WTC11 (cell line): ENCODE data around the gene UBE2F. TPM values are rescaled to one million over a fixed set of nuclear protein-coding genes. Genes with fewer than 3 reads are reported as not detected.

Experiments
- ATAC-seq: fragments of 200-7000 bp; cut with Tn5 transposase; 2 replicates; pipeline ENCODE4 v1.10.0; 2021; ENCODE audit warnings: mild to moderate bottlenecking, moderate library complexity
- CTCF ChIA-PET: fragments of 300-600 bp; sonication (Branson Sonifier 250); formaldehyde crosslinking; loops from one replicate; lab custom pipeline; 2021; ENCODE audit warnings: antibody characterized with exemption; lab: Charles Lee
- POLR2A ChIA-PET: fragments of 350-600 bp; sonication (Branson Sonifier 250); formaldehyde crosslinking; loops from one replicate; lab custom pipeline; 2021; ENCODE audit warnings: antibody characterized with exemption; lab: Charles Lee
- DNase-seq: peaks from one replicate; pipeline ENCODE4 v3.0.0; 2021; ENCODE audit warnings: low spot score
- H3K27ac Mint-ChIP-seq: 2 replicates; pipeline ENCODE4 v1.8.0; 2021; ENCODE audit warnings: mixed read lengths
- H3K27me3 Mint-ChIP-seq: 2 replicates; pipeline ENCODE4 v1.8.0; 2021; ENCODE audit warnings: low read depth, mild to moderate bottlenecking, moderate library complexity, mixed read lengths
- H3K36me3 Mint-ChIP-seq: 2 replicates; pipeline ENCODE4 v1.8.0; 2021; ENCODE audit warnings: mixed read lengths
- H3K4me1 Mint-ChIP-seq: 2 replicates; pipeline ENCODE4 v1.8.0; 2022; ENCODE audit warnings: mixed read lengths
- H3K4me3 Mint-ChIP-seq: 2 replicates; pipeline ENCODE4 v1.8.0; 2021; ENCODE audit warnings: mild to moderate bottlenecking, moderate library complexity, mixed read lengths
- H3K9me3 Mint-ChIP-seq: 2 replicates; pipeline ENCODE4 v1.8.0; 2021; ENCODE audit warnings: mixed read lengths
- ARID4B ChIP-seq: sonication (generic); formaldehyde crosslinking; IDR thresholded peaks from 2 replicates; pipeline ENCODE4 v1.8.0; 2023; ENCODE audit warnings: missing genetic modification reagents, mild to moderate bottlenecking, borderline replicate concordance
- ATF2 ChIP-seq: sonication (generic); formaldehyde crosslinking; IDR thresholded peaks from 2 replicates; pipeline ENCODE4 v1.8.1; 2022; ENCODE audit warnings: low read depth, missing genetic modification reagents, borderline replicate concordance
- CBFB ChIP-seq: sonication (generic); formaldehyde crosslinking; IDR thresholded peaks from 2 replicates; pipeline ENCODE4 v1.8.1; 2022; ENCODE audit warnings: mild to moderate bottlenecking, low read depth, missing genetic modification reagents
- E2F5 ChIP-seq: sonication (generic); formaldehyde crosslinking; IDR thresholded peaks from 2 replicates; pipeline ENCODE4 v1.8.1; 2022; ENCODE audit warnings: mild to moderate bottlenecking, moderate library complexity, missing genetic modification reagents
- ETV6 ChIP-seq: sonication (generic); formaldehyde crosslinking; IDR thresholded peaks from 2 replicates; pipeline ENCODE4 v1.8.1; 2022; ENCODE audit warnings: mild to moderate bottlenecking, missing genetic modification reagents
- GABPB1 ChIP-seq: sonication (generic); formaldehyde crosslinking; IDR thresholded peaks from 2 replicates; pipeline ENCODE4 v1.8.1; 2023; ENCODE audit warnings: mild to moderate bottlenecking, missing genetic modification reagents
- NFATC4 ChIP-seq: fragments of 250-450 bp; sonication (Bioruptor Pico); IDR thresholded peaks from 2 replicates; pipeline ENCODE4 v1.9.0; 2021; ENCODE audit warnings: mild to moderate bottlenecking
- OVOL2 ChIP-seq: fragments of 250-450 bp; sonication (Bioruptor Pico); IDR thresholded peaks from 2 replicates; pipeline ENCODE4 v1.9.0; 2021; ENCODE audit warnings: mild to moderate bottlenecking, borderline replicate concordance
- SOX15 ChIP-seq: fragments of 250-450 bp; sonication (Bioruptor Pico); IDR thresholded peaks from 2 replicates; pipeline ENCODE4 v1.9.0; 2021; ENCODE audit warnings: mild to moderate bottlenecking
- TEAD4 ChIP-seq: sonication (generic); formaldehyde crosslinking; IDR thresholded peaks from 2 replicates; pipeline ENCODE4 v1.8.0; 2022; ENCODE audit warnings: mild to moderate bottlenecking, missing genetic modification reagents
- TP53 ChIP-seq: sonication (generic); formaldehyde crosslinking; IDR thresholded peaks from 2 replicates; pipeline ENCODE4 v1.8.1; 2023; ENCODE audit warnings: mild to moderate bottlenecking, missing genetic modification reagents
- ZBTB43 ChIP-seq: sonication (generic); formaldehyde crosslinking; IDR thresholded peaks from 2 replicates; pipeline ENCODE4 v1.8.1; 2023; ENCODE audit warnings: mild to moderate bottlenecking, missing genetic modification reagents
- ZNF138 ChIP-seq: sonication (generic); formaldehyde crosslinking; conservative IDR thresholded peaks from 2 replicates; pipeline ENCODE4 v1.8.1; 2022; ENCODE audit warnings: mild to moderate bottlenecking, moderate library complexity, missing genetic modification reagents
- ZNF396 ChIP-seq: fragments of 250-450 bp; sonication (Bioruptor Pico); IDR thresholded peaks from 2 replicates; pipeline ENCODE4 v1.8.0; 2021; ENCODE audit warnings: mild to moderate bottlenecking, moderate library complexity, borderline replicate concordance
- total RNA-seq: library from RNA; stranded (reverse); gene quantifications from 3 replicates; pipeline ENCODE4 v1.2.3, GENCODE V29; 2021
- TF ChIP-seq, protein P1 (sequence below): sonication (generic); formaldehyde crosslinking; IDR thresholded peaks from 2 replicates; pipeline ENCODE4 v1.8.0; 2022; ENCODE audit warnings: mild to moderate bottlenecking, missing genetic modification reagents
- TF ChIP-seq, protein P2 (sequence below): fragments of 250-450 bp; sonication (Bioruptor Pico); IDR thresholded peaks from 2 replicates; pipeline ENCODE4 v1.8.0; 2021; ENCODE audit warnings: mild to moderate bottlenecking
- TF ChIP-seq, protein P3 (sequence below): sonication (generic); formaldehyde crosslinking; IDR thresholded peaks from 2 replicates; pipeline ENCODE4 v1.8.0; 2022; ENCODE audit warnings: missing genetic modification reagents
- TF ChIP-seq, protein P4 (sequence below): fragments of 200-600 bp; IDR thresholded peaks from 2 replicates; pipeline ENCODE4 v1.8.0; 2022; ENCODE audit warnings: antibody characterized with exemption
- TF ChIP-seq, protein P5 (sequence below): sonication (generic); formaldehyde crosslinking; IDR thresholded peaks from 2 replicates; pipeline ENCODE4 v1.8.1; 2022; ENCODE audit warnings: low read depth, mild to moderate bottlenecking, moderate library complexity, missing genetic modification reagents, borderline replicate concordance

UBE2F gene
- total RNA-seq, 1 experiment from 2014 or later: 49.5 TPM

DNA sequence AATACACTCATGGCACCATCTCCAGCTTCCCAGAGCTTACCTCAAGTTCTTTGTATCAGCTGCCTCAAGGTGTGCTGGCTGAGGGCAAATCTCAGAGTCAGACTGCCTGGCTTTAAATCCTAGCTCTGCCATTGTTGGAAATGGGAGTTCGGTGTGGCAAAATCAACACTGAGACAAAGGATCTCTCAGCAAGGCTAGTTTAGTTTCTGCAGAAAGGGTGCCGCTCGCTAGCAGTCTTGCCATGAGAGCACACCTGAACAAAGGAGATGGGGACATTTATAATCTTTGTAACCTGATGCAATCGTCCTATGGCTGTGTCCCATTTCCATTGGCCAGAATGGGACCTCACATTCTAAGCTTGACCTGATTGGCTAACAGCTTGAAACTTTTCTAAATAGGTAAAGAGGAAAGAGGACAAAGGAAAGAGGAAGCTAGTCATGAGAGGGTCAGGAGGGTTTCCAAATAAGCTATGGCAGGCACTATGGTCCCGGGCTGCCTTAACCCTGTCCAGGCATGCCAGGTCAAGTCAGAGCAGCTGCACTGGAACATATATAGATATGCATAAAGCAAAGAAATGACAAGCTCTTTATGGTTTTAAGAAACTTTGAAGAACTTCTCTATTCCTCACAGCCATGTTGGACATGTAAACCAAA is 4.3 kb upstream of the UBE2F start:
- H3K36me3 Mint-ChIP-seq: peaks cover 10% of the 10 kb centered on the region
- no peak overlapping the region for H3K27ac Mint-ChIP-seq
- peaks cover 1% of the 10 kb centered on the region for H3K4me1 Mint-ChIP-seq
- ATAC-seq: no peak
- H3K9me3 Mint-ChIP-seq: peaks cover 14% of the 10 kb centered on the region
- no peak for DNase-seq
- CTCF ChIA-PET: no interaction called here
- peaks cover 5% of the 10 kb centered on the region for H3K27me3 Mint-ChIP-seq
- POLR2A ChIA-PET: interaction anchor here (0.7 kb wide), 1 partner anchor 104 kb away, joined by 3 read pairs; no protein-coding TSS in a partner anchor
- no peak overlapping the region for H3K4me3 Mint-ChIP-seq
- TF ChIP-seq, protein P1, sequence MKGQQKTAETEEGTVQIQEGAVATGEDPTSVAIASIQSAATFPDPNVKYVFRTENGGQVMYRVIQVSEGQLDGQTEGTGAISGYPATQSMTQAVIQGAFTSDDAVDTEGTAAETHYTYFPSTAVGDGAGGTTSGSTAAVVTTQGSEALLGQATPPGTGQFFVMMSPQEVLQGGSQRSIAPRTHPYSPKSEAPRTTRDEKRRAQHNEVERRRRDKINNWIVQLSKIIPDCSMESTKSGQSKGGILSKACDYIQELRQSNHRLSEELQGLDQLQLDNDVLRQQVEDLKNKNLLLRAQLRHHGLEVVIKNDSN (CRISPR knock-in tag): no peak
- TF ChIP-seq ATF2 (CRISPR knock-in tag) (no peak), NFATC4 (CRISPR knock-in tag) (no peak), ZNF138 (no peak), GABPB1 (CRISPR knock-in tag) (no peak), TP53 (CRISPR knock-in tag) (no peak), SOX15 (CRISPR knock-in tag) (no peak), E2F5 (no peak), ARID4B (no peak), TEAD4 (CRISPR knock-in tag) (no peak), ETV6 (CRISPR knock-in tag) (no peak), ZBTB43 (no peak), CBFB (CRISPR knock-in tag) (no peak), ZNF396 (CRISPR knock-in tag) (no peak), OVOL2 (CRISPR knock-in tag) (no peak)
- TF ChIP-seq, protein P2, sequence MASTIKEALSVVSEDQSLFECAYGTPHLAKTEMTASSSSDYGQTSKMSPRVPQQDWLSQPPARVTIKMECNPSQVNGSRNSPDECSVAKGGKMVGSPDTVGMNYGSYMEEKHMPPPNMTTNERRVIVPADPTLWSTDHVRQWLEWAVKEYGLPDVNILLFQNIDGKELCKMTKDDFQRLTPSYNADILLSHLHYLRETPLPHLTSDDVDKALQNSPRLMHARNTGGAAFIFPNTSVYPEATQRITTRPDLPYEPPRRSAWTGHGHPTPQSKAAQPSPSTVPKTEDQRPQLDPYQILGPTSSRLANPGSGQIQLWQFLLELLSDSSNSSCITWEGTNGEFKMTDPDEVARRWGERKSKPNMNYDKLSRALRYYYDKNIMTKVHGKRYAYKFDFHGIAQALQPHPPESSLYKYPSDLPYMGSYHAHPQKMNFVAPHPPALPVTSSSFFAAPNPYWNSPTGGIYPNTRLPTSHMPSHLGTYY: no peak
- TF ChIP-seq, protein P3, sequence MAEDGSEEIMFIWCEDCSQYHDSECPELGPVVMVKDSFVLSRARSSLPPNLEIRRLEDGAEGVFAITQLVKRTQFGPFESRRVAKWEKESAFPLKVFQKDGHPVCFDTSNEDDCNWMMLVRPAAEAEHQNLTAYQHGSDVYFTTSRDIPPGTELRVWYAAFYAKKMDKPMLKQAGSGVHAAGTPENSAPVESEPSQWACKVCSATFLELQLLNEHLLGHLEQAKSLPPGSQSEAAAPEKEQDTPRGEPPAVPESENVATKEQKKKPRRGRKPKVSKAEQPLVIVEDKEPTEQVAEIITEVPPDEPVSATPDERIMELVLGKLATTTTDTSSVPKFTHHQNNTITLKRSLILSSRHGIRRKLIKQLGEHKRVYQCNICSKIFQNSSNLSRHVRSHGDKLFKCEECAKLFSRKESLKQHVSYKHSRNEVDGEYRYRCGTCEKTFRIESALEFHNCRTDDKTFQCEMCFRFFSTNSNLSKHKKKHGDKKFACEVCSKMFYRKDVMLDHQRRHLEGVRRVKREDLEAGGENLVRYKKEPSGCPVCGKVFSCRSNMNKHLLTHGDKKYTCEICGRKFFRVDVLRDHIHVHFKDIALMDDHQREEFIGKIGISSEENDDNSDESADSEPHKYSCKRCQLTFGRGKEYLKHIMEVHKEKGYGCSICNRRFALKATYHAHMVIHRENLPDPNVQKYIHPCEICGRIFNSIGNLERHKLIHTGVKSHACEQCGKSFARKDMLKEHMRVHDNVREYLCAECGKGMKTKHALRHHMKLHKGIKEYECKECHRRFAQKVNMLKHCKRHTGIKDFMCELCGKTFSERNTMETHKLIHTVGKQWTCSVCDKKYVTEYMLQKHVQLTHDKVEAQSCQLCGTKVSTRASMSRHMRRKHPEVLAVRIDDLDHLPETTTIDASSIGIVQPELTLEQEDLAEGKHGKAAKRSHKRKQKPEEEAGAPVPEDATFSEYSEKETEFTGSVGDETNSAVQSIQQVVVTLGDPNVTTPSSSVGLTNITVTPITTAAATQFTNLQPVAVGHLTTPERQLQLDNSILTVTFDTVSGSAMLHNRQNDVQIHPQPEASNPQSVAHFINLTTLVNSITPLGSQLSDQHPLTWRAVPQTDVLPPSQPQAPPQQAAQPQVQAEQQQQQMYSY (CRISPR knock-in tag): no peak
- TF ChIP-seq, protein P4, sequence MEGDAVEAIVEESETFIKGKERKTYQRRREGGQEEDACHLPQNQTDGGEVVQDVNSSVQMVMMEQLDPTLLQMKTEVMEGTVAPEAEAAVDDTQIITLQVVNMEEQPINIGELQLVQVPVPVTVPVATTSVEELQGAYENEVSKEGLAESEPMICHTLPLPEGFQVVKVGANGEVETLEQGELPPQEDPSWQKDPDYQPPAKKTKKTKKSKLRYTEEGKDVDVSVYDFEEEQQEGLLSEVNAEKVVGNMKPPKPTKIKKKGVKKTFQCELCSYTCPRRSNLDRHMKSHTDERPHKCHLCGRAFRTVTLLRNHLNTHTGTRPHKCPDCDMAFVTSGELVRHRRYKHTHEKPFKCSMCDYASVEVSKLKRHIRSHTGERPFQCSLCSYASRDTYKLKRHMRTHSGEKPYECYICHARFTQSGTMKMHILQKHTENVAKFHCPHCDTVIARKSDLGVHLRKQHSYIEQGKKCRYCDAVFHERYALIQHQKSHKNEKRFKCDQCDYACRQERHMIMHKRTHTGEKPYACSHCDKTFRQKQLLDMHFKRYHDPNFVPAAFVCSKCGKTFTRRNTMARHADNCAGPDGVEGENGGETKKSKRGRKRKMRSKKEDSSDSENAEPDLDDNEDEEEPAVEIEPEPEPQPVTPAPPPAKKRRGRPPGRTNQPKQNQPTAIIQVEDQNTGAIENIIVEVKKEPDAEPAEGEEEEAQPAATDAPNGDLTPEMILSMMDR: no peak
- TF ChIP-seq, protein P5, sequence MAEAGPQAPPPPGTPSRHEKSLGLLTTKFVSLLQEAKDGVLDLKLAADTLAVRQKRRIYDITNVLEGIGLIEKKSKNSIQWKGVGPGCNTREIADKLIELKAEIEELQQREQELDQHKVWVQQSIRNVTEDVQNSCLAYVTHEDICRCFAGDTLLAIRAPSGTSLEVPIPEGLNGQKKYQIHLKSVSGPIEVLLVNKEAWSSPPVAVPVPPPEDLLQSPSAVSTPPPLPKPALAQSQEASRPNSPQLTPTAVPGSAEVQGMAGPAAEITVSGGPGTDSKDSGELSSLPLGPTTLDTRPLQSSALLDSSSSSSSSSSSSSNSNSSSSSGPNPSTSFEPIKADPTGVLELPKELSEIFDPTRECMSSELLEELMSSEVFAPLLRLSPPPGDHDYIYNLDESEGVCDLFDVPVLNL: no peak
